Left lung (tissue), 10 donors: ENCODE measurements around the gene TRIM32. TPM values are rescaled to one million over a fixed set of nuclear protein-coding genes. Genes with fewer than 3 reads are reported as not detected.

Experiments used
- ATAC-seq: fragments of 200-7000 bp; cut with Tn5 transposase; one replicate; pipeline ENCODE4 v1.9.1; 2020; ENCODE audit warnings: moderate library complexity
- DNase-seq, 4 donors: peaks; one replicate each; pipeline ENCODE4 v3.0.0-alpha.2; 2013 to 2020
- H3K27ac ChIP-seq, 2 donors: fragments of 200-600 bp; sonication (generic) in 1 of 2; one replicate each; pipeline versions ENCODE4 v1.5.0 to v1.8.0; 2020 to 2021
- H3K27me3 ChIP-seq, 2 donors: fragments of 200-600 bp; sonication (generic) in 1 of 2; one replicate each; pipeline versions ENCODE4 v1.5.0 to v1.8.0; 2020 to 2021
- H3K36me3 ChIP-seq, 2 donors: fragments of 200-600 bp; sonication (generic) in 1 of 2; one replicate each; pipeline versions ENCODE4 v1.5.0 to v1.8.0; 2020 to 2021
- H3K4me1 ChIP-seq, 2 donors: fragments of 200-600 bp; one replicate each; pipeline ENCODE4 v1.8.0; 2021
- H3K4me3 ChIP-seq, 2 donors: fragments of 200-600 bp; sonication (generic) in 1 of 2; one replicate each; pipeline versions ENCODE4 v1.5.0 to v1.8.0; 2020 to 2021; ENCODE audit warnings: mild to moderate bottlenecking in 1 of 2
- H3K9me3 ChIP-seq, 2 donors: fragments of 200-600 bp; sonication (generic) in 1 of 2; one replicate each; pipeline versions ENCODE4 v1.5.0 to v1.8.0; 2020 to 2021
- intact Hi-C, 2 donors: fragments of 100-400 bp; cut with DNase I; formaldehyde crosslinking; loops; one replicate each; pipeline versions ENCODE4 v1.11.2 to v1.14.2; 2022
- polyA plus RNA-seq, 6 donors: library from polyadenylated mRNA; unstranded; fragments of 120-200 nt; gene quantifications; one replicate each; pipeline ENCODE4 v1.2.1, GENCODE V29; 2013; ENCODE audit not compliant: insufficient read length in 6 of 6
- total RNA-seq, 2 donors: library from RNA; stranded (reverse); fragmentation: NEBNext Ultra II Directional; extraction: Animal tissue kit (Norgen Biotek cat#: 25700); gene quantifications; one replicate each; pipeline ENCODE4 v1.2.1, GENCODE V29; 2021
- TF ChIP-seq, protein P1 (sequence below), 2 donors: fragments of 200-600 bp; sonication (generic) in 1 of 2; IDR thresholded peaks; one replicate each; pipeline versions ENCODE4 v1.5.0 to v1.8.0; 2021; ENCODE audit warnings: antibody characterized with exemption in 2 of 2
- donor health status: DM: no; HTN: yes; CAD: no.
- donor health status: DM: no; HTN: no; CAD: no.

Gene TRIM32
- total and polyA plus RNA-seq, 8 donors, result 17.3 to 24.8 (median 22.8) TPM

DNA sequence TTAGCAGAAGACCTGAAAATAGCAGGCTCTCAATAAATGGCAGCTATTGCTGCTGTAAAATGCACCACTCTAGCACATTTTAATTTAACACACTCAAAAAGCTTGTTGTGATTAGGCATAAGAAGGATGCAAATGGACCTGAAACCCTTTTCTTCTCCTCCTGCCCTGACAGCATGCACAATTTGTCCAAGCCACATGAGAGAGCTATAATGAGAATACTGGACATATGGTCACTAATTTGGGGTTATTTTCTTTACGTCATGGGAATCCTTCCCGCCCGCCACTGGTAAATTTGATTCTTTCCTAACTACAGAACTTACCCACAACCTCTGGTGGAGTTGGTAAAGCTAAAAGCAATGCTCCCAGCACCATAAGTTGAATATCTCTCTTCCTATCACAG is 62.1 kb downstream of the TRIM32 start:
- no peak overlapping the region for H3K4me3 ChIP-seq
- H3K36me3 ChIP-seq, result no peaks in the 10 kb centered on the region
- H3K27ac ChIP-seq, result no peak overlapping the region
- ATAC-seq (no peak), DNase-seq (no peak)
- no peaks in the 10 kb centered on the region for H3K9me3 ChIP-seq
- TF ChIP-seq, protein P1, sequence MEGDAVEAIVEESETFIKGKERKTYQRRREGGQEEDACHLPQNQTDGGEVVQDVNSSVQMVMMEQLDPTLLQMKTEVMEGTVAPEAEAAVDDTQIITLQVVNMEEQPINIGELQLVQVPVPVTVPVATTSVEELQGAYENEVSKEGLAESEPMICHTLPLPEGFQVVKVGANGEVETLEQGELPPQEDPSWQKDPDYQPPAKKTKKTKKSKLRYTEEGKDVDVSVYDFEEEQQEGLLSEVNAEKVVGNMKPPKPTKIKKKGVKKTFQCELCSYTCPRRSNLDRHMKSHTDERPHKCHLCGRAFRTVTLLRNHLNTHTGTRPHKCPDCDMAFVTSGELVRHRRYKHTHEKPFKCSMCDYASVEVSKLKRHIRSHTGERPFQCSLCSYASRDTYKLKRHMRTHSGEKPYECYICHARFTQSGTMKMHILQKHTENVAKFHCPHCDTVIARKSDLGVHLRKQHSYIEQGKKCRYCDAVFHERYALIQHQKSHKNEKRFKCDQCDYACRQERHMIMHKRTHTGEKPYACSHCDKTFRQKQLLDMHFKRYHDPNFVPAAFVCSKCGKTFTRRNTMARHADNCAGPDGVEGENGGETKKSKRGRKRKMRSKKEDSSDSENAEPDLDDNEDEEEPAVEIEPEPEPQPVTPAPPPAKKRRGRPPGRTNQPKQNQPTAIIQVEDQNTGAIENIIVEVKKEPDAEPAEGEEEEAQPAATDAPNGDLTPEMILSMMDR (IDR thresholded peaks at IDR 0.05), result no peak
- no peaks in the 10 kb centered on the region for H3K4me1 ChIP-seq
- no peaks in the 10 kb centered on the region for H3K27me3 ChIP-seq
- intact Hi-C loops, result no loop called here

DNA sequence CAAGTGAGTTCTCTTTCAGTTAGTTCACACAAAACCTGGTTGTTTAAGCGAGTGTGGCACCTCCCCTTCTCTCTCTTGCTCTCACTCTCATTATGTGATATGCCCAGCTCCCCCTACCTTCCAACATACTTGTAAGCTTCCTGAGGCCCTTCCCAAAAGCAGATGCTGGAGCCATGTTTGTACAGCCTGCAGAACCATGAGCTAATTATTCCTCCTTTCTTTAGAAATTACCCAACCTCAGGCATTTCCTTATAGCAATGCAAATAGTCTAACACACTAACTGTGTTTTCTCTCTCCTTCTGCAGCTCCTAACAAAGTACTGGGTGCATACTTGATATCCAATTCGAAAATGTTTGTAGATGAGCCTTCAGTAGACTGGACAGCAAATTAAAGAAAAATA is 62.7 kb downstream of the TRIM32 start:
- TF ChIP-seq, protein P1 (IDR thresholded peaks at IDR 0.05), result no peak
- DNase-seq (no peak), ATAC-seq (no peak)
- H3K27ac ChIP-seq, result no peak overlapping the region
- no peak overlapping the region for H3K4me3 ChIP-seq
- no peaks in the 10 kb centered on the region for H3K27me3 ChIP-seq
- no peaks in the 10 kb centered on the region for H3K36me3 ChIP-seq
- intact Hi-C loops, result no loop called here
- no peaks in the 10 kb centered on the region for H3K4me1 ChIP-seq
- H3K9me3 ChIP-seq, result no peaks in the 10 kb centered on the region

DNA sequence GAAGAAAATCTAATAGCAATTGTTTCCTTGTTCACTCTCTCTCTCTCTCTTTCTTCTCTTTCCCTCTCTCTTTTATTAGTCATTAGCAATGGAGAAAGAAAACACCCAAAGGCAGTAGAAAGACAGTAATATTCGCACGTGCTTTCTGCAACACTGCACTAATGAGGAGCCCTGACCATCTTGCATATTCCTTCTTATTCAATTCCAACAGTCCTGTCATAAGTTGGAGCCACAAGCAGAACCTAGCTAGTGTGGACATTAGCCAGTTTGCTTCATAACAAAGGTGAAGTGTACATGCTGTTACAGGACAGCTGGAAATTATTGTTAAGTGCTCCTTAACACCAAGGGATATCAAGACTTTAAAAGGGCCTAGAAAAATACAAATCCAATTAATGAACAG is 63.4 kb downstream of the TRIM32 start:
- Histone ChIP-seq H3K36me3 (no peaks in the 10 kb centered on the region), H3K27me3 (no peaks in the 10 kb centered on the region), H3K4me3 (no peak overlapping the region), H3K27ac (no peak overlapping the region), H3K9me3 (peaks cover 0 to under 1% of the 10 kb centered on the region in 2 donors), H3K4me1 (no peaks in the 10 kb centered on the region)
- intact Hi-C loops, result no loop called here
- no peak for DNase-seq
- no peak for ATAC-seq
- TF ChIP-seq, protein P1 (IDR thresholded peaks at IDR 0.05), result no peak
